ENCODE data around the gene BRD4. TPM values are rescaled to one million over a fixed set of nuclear protein-coding genes. Genes with fewer than 3 reads are reported as not detected.

Gene BRD4
- total RNA-seq, 2 experiments from 2014 or later: 104 to 109 TPM

- ChIA-PET POLR2A (interaction anchor here (0.6 kb wide), 1 partner anchor 72 kb away, joined by 3 read pairs; no protein-coding TSS in a partner anchor), CTCF (no interaction called here)
Observed at GRCh38 chr19:15247107-15248014, 85.0 kb downstream of the BRD4 start.

DNA sequence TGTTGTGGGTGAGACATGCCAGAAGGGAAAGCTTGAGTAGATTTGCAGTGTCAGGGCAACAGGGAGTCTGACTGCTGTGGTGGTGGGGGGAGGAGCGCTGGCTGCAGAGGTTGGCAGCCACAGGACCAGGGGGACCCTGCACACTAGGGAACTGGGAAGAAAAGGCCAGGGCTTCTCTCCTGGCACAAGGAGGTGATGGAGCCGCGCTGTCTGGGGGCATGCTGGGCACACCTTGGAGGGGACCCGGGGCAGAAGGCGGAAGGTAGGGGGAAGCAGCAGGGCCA, 86.2 kb downstream of the BRD4 start:
- CTCF ChIA-PET: no interaction called here
- POLR2A ChIA-PET: no interaction called here

- POLR2A ChIA-PET: interaction anchor here (0.5 kb wide), 1 partner anchor 943 kb away, joined by 3 read pairs; no protein-coding TSS in a partner anchor
Observed at GRCh38 chr19:15245370-15246197, 86.8 kb downstream of the BRD4 start.

GRCh38 chr19:15244808-15245207, 87.5 kb downstream of the BRD4 start:
- POLR2A ChIA-PET: no interaction called here
- CTCF ChIA-PET: no interaction called here

More at GRCh38 chr19:15245370-15246197, 86.8 kb downstream of the BRD4 start:
- CTCF ChIA-PET: no interaction called here

- POLR2A ChIA-PET: no interaction called here
- CTCF ChIA-PET: no interaction called here
Observed at GRCh38 chr19:15244106-15244803, 88.1 kb downstream of the BRD4 start.

- ChIA-PET CTCF (no interaction called here), POLR2A (no interaction called here)
Observed at GRCh38 chr19:15243236-15243957, 88.9 kb downstream of the BRD4 start.

GRCh38 chr19:15241259-15241910, 91.0 kb downstream of the BRD4 start:
- ChIA-PET POLR2A (interaction anchor here (0.6 kb wide), 1 partner anchor 85 kb away, joined by 9 read pairs; no protein-coding TSS in a partner anchor), CTCF (no interaction called here)

- ChIA-PET POLR2A (no interaction called here), CTCF (interaction anchor here (0.6 kb wide), 1 partner anchor 52 kb away, joined by 3 read pairs; no protein-coding TSS in a partner anchor)
Observed at GRCh38 chr19:15240515-15240914, 91.8 kb downstream of the BRD4 start.

DNA sequence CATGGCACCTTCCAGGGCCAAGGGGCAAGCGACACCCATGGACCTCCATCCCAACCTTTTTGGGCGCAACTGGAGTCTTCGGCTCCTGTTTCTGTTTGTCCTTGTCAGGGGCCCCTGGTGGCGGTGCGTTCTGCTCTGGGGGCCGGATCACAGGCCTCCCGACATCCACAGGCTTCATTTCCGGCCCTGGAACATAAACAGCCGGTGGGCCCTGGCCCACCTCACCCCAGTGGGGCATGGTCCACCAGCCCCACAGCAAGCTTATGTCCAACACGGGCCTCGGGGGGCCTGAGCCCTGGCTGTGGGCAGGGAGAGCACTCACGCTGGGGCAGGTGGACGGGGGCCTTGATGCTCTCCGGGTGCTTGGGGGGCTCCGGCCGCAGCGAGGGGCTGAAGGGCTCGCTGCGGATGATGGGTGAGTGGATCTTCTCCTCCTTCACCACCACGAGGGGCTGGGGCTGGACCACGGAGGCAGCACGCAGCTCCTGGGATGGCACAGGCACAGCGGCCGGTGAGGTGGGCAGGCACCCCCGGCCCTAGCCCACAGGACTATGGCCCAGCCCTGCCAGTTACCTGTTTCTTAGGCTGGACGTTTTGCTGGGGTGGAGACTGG, 92.9 kb downstream of the BRD4 start:
- CTCF ChIA-PET: no interaction called here
- POLR2A ChIA-PET: no interaction called here

DNA sequence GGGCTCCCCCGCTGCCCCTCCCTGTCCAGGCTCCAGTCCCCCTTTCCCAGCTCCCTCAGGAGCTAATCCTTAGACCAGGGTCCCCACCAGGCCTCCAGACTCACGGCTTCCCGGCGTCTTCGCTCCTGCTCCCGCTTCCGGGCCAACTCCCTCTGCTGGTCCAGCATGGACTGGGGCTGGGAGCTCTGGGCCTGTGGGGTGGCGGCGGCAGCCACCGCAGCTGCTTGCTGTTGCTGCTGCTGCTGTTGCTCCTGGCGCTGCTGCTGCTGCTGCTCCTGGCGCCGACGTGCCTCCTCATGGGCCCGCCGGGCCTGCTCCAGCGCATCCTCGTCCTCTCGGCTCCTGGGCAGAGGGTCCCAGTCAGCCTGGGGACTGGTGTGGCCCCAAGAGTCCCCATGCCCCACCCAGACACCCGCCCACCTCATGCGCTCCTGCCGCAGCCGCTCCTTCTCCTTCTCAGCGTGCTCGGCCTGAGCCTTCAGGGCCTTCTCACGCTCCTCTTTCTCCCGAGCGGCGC, 93.6 kb downstream of the BRD4 start:
- CTCF ChIA-PET: interaction anchor here (0.7 to 1.1 kb wide), 2 partner anchors 12 to 62 kb away, joined by 3 to 4 read pairs; no protein-coding TSS in a partner anchor
- POLR2A ChIA-PET: no interaction called here

DNA sequence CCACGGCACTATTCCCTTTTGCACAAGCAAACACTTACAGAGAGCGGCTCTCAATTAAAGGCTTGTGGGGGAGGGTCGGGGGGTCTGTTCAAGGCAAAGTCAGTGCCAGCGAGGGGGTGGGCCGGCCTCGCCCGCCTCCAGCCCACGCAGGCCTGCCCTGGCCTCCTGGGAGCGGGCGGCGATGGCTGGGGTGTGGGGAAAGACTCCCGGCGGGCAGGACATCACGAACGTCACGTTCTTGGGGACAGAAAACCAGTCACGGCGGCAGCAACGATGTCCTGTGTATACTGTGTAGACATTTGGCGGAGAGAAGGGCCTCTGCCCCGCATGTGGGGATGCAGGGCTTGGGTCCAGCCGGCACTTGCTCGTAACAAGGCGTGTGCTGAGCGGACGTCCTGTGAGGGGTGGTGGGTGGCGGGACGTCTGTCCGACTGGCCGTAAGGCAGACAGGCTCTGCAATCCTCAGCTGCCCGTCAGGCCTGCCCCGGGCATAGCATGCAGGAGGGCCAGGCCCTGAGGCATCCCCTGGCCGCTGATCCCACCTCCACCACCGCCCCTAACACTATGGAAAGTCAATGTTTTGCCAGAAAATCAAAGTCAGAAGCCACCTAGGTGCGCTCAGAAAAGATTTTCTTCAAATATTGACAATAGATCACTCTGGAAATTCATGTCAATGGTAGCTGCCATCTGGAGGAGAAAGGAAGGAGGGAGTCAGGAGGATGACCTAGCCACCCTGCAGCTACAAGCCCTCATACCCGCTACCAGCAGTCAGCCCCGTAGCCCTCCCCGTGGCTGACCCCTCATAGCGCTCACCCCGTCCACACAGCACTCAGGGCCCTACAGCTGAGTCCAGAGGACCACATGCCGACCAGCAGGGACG, 94.3 kb downstream of the BRD4 start:
- CTCF ChIA-PET: interaction anchor here (1.1 kb wide), 1 partner anchor 12 kb away, joined by 3 read pairs; no protein-coding TSS in a partner anchor

GRCh38 chr19:15236886-15237285, 95.5 kb downstream of the BRD4 start:
- CTCF ChIA-PET: no interaction called here
- POLR2A ChIA-PET: no interaction called here

More for the DNA sequence above, 94.3 kb downstream of the BRD4 start:
- POLR2A ChIA-PET: no interaction called here

DNA sequence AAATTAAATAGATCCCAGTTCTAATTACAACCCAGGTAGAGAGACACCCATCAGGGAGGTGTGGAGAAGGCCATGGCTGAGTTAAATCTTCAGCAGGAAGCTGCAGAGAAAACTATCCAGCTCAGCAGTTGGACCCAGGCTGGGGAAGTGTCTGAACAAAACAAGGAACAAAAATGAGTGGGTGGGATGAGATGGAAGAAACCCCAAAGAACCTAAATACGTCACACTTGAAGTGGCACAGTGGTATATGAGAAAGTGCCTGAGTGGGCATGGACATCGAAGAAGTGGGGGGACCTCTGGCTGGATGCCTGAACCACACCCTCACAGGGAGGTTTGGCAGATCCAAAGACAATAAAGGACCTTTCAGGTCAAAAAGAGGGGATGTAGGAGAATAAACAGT, 96.6 kb downstream of the BRD4 start:
- ChIA-PET CTCF (no interaction called here), POLR2A (interaction anchor here (0.8 kb wide), 1 partner anchor 766 kb away, joined by 8 read pairs; no protein-coding TSS in a partner anchor)

DNA sequence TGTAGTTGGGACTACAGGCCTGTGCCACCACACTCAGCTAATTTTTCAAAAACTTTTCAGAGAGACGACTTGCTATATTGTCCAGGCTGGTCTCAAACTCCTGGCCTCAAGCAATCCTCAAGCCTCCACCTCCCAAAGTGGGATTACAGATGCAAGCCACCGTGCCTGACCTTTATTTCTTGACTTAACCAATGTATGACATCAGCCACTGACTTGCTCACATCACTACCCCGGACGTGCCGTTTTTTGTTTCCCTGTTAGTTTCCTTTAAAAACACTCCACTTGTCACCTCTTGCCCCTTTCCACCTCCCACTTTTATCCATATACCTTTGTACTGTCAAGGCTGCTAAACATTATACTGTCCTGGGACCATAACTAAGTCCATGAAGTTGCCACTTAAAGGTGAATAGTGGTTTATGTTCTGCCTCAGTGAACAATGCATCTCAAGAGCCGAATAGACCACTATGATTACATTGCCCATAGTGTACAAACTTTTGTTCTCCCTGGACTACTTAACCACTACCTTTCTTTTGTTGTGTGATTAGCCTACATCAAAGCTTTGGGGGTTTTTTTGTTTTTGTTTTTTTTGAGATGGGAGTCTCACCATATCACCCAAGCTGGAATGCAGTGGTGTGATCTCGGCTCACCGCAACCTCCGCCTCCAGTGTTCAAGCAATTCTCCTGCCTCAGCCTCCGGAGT, 97.8 kb downstream of the BRD4 start:
- ChIA-PET CTCF (no interaction called here), POLR2A (interaction anchor here (0.6 kb wide), 1 partner anchor 117 kb away, joined by 7 read pairs; no protein-coding TSS in a partner anchor)

DNA sequence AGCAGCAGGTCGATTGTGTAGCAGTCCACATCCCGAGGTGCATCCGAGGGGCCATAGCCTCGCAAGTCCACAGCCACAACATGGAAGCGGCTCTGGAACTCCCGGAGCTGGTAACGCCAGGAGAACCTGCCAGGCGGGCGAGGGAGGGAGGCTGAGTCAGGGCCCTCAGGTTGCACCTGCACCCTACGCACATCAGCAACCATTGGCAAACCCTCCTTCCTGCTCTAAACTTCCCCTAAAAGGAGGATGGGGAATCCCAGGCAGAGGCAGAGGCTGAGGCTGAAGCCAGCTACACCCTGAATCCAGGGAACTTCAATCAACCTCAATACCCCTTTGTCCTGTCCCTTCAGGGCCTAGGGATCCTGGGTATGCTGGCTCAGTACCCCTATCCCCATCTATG, 101.1 kb downstream of the BRD4 start:
- CTCF ChIA-PET: interaction anchor here (0.9 to 1.6 kb wide), 2 partner anchors 53 to 55 kb away, joined by 3 to 4 read pairs; no protein-coding TSS in a partner anchor
- POLR2A ChIA-PET: no interaction called here

GRCh38 chr19:15227261-15227660, 105.1 kb downstream of the BRD4 start:
- POLR2A ChIA-PET: no interaction called here
- CTCF ChIA-PET: no interaction called here
